Nephron (organoid): Measurements from ENCODE around the gene ERC1.

ENCODE experiments used
- H3K27ac Mint-ChIP-seq, 3 experiments: 2 replicates each; pipeline ENCODE4 v1.8.0; 2020; ENCODE audit warnings: mixed read lengths in 3 of 3, mild to moderate bottlenecking in 2 of 3, moderate library complexity in 1 of 3
- H3K27me3 Mint-ChIP-seq: 2 replicates; pipeline ENCODE4 v1.8.0; 2021; ENCODE audit warnings: low read depth, mild to moderate bottlenecking, moderate library complexity, mixed read lengths
- H3K36me3 Mint-ChIP-seq: 2 replicates; pipeline ENCODE4 v1.8.0; 2020; ENCODE audit warnings: low read depth, mixed read lengths
- H3K4me1 Mint-ChIP-seq: 2 replicates; pipeline ENCODE4 v1.8.0; 2020; ENCODE audit warnings: mixed read lengths
- H3K4me3 Mint-ChIP-seq, 3 experiments: 2 replicates each; pipeline ENCODE4 v1.8.0; 2020; ENCODE audit warnings: mild to moderate bottlenecking in 3 of 3, mixed read lengths in 3 of 3, moderate library complexity in 2 of 3
- H3K9me3 Mint-ChIP-seq: 2 replicates; pipeline ENCODE4 v1.8.0; 2020; ENCODE audit warnings: mixed read lengths
- CTCF ChIP-seq, 3 experiments: fragments of 200-600 bp; sonication (generic); IDR thresholded peaks; one replicate each; pipeline ENCODE4 v1.5.0; 2021; ENCODE audit warnings: antibody characterized with exemption in 3 of 3; ENCODE audit not compliant: unreplicated experiment in 3 of 3

The ERC1 gene

GRCh38 chr12:1367331-1368291, 376.6 kb downstream of the ERC1 start:
- peak overlapping the region in 2 of 3 experiments; percentile 7 to 62 for H3K27ac Mint-ChIP-seq
- no peak for TF ChIP-seq CTCF (IDR thresholded peaks at IDR 0.05; ENCODE audit: unreplicated experiment in 3 of 3)
- H3K27me3 Mint-ChIP-seq = no peaks in the 10 kb centered on the region
- H3K4me3 Mint-ChIP-seq = peak overlapping the region in 1 of 3 experiments; percentile 8
- H3K4me1 Mint-ChIP-seq = peaks cover 21% of the 10 kb centered on the region
- H3K9me3 Mint-ChIP-seq = no peaks in the 10 kb centered on the region
- peaks cover 11% of the 10 kb centered on the region for H3K36me3 Mint-ChIP-seq

GRCh38 chr12:1369460-1369859, 378.4 kb downstream of the ERC1 start:
- peaks cover 21% of the 10 kb centered on the region for H3K36me3 Mint-ChIP-seq
- H3K4me1 Mint-ChIP-seq = peaks cover 31% of the 10 kb centered on the region
- H3K27me3 Mint-ChIP-seq = no peaks in the 10 kb centered on the region
- H3K4me3 Mint-ChIP-seq = no peak overlapping the region
- H3K9me3 Mint-ChIP-seq = no peaks in the 10 kb centered on the region
- H3K27ac Mint-ChIP-seq = peak overlapping the region; percentile 39 to 48 (median 45)
- TF ChIP-seq CTCF (IDR thresholded peaks at IDR 0.05; ENCODE audit: unreplicated experiment in 3 of 3) = no peak

GRCh38 chr12:1369938-1370500, 379.0 kb downstream of the ERC1 start:
- no peak for TF ChIP-seq CTCF (IDR thresholded peaks at IDR 0.05; ENCODE audit: unreplicated experiment in 3 of 3)
- Mint-ChIP-seq H3K27me3 (no peaks in the 10 kb centered on the region), H3K36me3 (peaks cover 26% of the 10 kb centered on the region), H3K4me3 (no peak overlapping the region), H3K27ac (peak overlapping the region; percentile 39 to 48 (median 45)), H3K4me1 (peaks cover 37% of the 10 kb centered on the region), H3K9me3 (peaks cover 2% of the 10 kb centered on the region)

- peak overlapping the region in 1 of 3 experiments; percentile 28 for H3K4me3 Mint-ChIP-seq
- no peaks in the 10 kb centered on the region for H3K27me3 Mint-ChIP-seq
- TF ChIP-seq CTCF (IDR thresholded peaks at IDR 0.05; ENCODE audit: unreplicated experiment in 3 of 3) = no peak
- peaks cover 47% of the 10 kb centered on the region for H3K36me3 Mint-ChIP-seq
- peaks cover 5% of the 10 kb centered on the region for H3K9me3 Mint-ChIP-seq
- peaks cover 27% of the 10 kb centered on the region for H3K4me1 Mint-ChIP-seq
- peak overlapping the region; percentile 42 to 95 (median 86) for H3K27ac Mint-ChIP-seq
These were observed 383.1 kb downstream of the ERC1 start for GRCh38 chr12:1373901-1374735.

GRCh38 chr12:1375323-1375722, 384.3 kb downstream of the ERC1 start:
- Mint-ChIP-seq H3K27ac (peak overlapping the region; percentile 44 to 95 (median 86)), H3K27me3 (no peaks in the 10 kb centered on the region), H3K4me1 (peaks cover 21% of the 10 kb centered on the region), H3K36me3 (peaks cover 45% of the 10 kb centered on the region), H3K4me3 (no peak overlapping the region), H3K9me3 (peaks cover 5% of the 10 kb centered on the region)
- no peak for TF ChIP-seq CTCF (IDR thresholded peaks at IDR 0.05; ENCODE audit: unreplicated experiment in 3 of 3)
